Stimulated activated CD8-positive, alpha-beta memory T cell treated with anti-CD3 and anti-CD28 coated beads, Interleukin-15, amount 100 ng/mL, for 4 hours (primary cell): ENCODE data around the gene NSMCE1.

Experiments
- DNase-seq, 2 donors: peaks; one replicate each; pipeline ENCODE4 v3.0.0-alpha.2; 2020; ENCODE audit warnings: low read depth in 2 of 2

Gene NSMCE1

GRCh38 chr16:27231692-27232060 lies 36.9 kb downstream of the NSMCE1 start:
- DNase-seq = no peak

GRCh38 chr16:27230562-27231001 lies 38.0 kb downstream of the NSMCE1 start:
- DNase-seq = peak; percentile 34 to 39

- DNase-seq = no peak
Measured at GRCh38 chr16:27229891-27230470, 38.6 kb downstream of the NSMCE1 start.

GRCh38 chr16:27228621-27229501 lies 39.7 kb downstream of the NSMCE1 start:
- DNase-seq = no peak

- DNase-seq = no peak
Measured at GRCh38 chr16:27228045-27228444, 40.5 kb downstream of the NSMCE1 start.

GRCh38 chr16:27226976-27227705 lies 41.4 kb downstream of the NSMCE1 start:
- no peak for DNase-seq

- no peak for DNase-seq
Measured at GRCh38 chr16:27226476-27226875, 42.1 kb downstream of the NSMCE1 start.

GRCh38 chr16:27225536-27226360 lies 42.8 kb downstream of the NSMCE1 start:
- no peak for DNase-seq

- DNase-seq = no peak
Measured at GRCh38 chr16:27224741-27225300, 43.8 kb downstream of the NSMCE1 start.

- DNase-seq = no peak
Measured at GRCh38 chr16:27224271-27224737, 44.3 kb downstream of the NSMCE1 start.

- DNase-seq = no peak
Measured at GRCh38 chr16:27223701-27224100, 44.9 kb downstream of the NSMCE1 start.

GRCh38 chr16:27223226-27223610 lies 45.4 kb downstream of the NSMCE1 start:
- no peak for DNase-seq

- no peak for DNase-seq
Measured at GRCh38 chr16:27222249-27223225, 46.0 kb downstream of the NSMCE1 start.

- no peak for DNase-seq
Measured at GRCh38 chr16:27221576-27222248, 46.9 kb downstream of the NSMCE1 start.

- no peak for DNase-seq
Measured at GRCh38 chr16:27220991-27221390, 47.6 kb downstream of the NSMCE1 start.

GRCh38 chr16:27220527-27220926 lies 48.0 kb downstream of the NSMCE1 start:
- DNase-seq = no peak

GRCh38 chr16:27220120-27220519 lies 48.5 kb downstream of the NSMCE1 start:
- no peak for DNase-seq

GRCh38 chr16:27219161-27219560 lies 49.4 kb downstream of the NSMCE1 start:
- no peak for DNase-seq

GRCh38 chr16:27218756-27219155 lies 49.8 kb downstream of the NSMCE1 start:
- no peak for DNase-seq

- DNase-seq = no peak
Measured at GRCh38 chr16:27217256-27217655, 51.3 kb downstream of the NSMCE1 start.
